Ovary (tissue), 9 donors: ENCODE results near the gene LARP4B. TPM values are rescaled to one million over a fixed set of nuclear protein-coding genes. Genes with fewer than 3 reads are reported as not detected.

ENCODE experiments used
- DNase-seq, 5 donors: peaks; one replicate each; pipeline ENCODE4 v3.0.0-alpha.2; 2019 to 2020
- H3K27ac ChIP-seq, 2 donors: fragments of 200-600 bp; one replicate each; pipeline versions ENCODE4 v1.5.1 to v1.8.0; 2019 to 2022
- H3K27me3 ChIP-seq: fragments of 200-600 bp; one replicate; pipeline ENCODE4 v1.8.0; 2022
- H3K36me3 ChIP-seq: fragments of 200-600 bp; sonication (generic); one replicate; pipeline ENCODE4 v1.5.1; 2019
- H3K4me1 ChIP-seq: one replicate; pipeline ENCODE4 v1.8.1; 2013; ENCODE audit warnings: mild to moderate bottlenecking, moderate library complexity; ENCODE audit not compliant: insufficient read depth
- H3K4me3 ChIP-seq: fragments of 200-600 bp; sonication (generic); one replicate; pipeline ENCODE4 v1.5.1; 2017
- H3K9me3 ChIP-seq, 2 donors: fragments of 200-600 bp in 1 of 2; sonication (generic) in 1 of 2; one replicate each; pipeline versions ENCODE4 v1.5.1 to v1.8.1; 2013 to 2019; ENCODE audit warnings: mild to moderate bottlenecking in 1 of 2, moderate library complexity in 1 of 2
- EP300 ChIP-seq: sonication (generic); formaldehyde crosslinking; IDR thresholded peaks from one replicate; pipeline ENCODE4 v1.6.1; 2017; ENCODE audit warnings: antibody characterized with exemption
- POLR2A ChIP-seq: fragments of 450-650 bp; IDR thresholded peaks from one replicate; pipeline ENCODE4 v1.6.1; 2017; ENCODE audit warnings: antibody characterized with exemption, mild to moderate bottlenecking, moderate library complexity
- WGBS, 3 donors: extraction: QIAGEN DNeasy Blood & Tissue Kit in 1 of 3; methylation state at CpG; one replicate each; pipeline versions ENCODE4 v1.1.5 to v1.1.7; 2013 to 2017; 5-methylcytosine and 5-hydroxymethylcytosine counted together
- intact Hi-C, 4 donors: fragments of 100-400 bp; cut with DNase I; formaldehyde crosslinking; loops; one replicate each; pipeline versions ENCODE4 v1.11.0 to v1.15.1; 2022 to 2023
- polyA plus RNA-seq, 2 donors: library from polyadenylated mRNA; stranded (reverse); fragments of 200-250 nt in 1 of 2; fragments of 350-450 nt in 1 of 2; fragmentation: Illumina TruSeq in 1 of 2; extraction: RNeasy Lipid Tissue Mini Kit (QIAGEN cat#74804) in 1 of 2; gene quantifications; one replicate each; pipeline ENCODE4 v1.2.3, GENCODE V29; 2013 to 2014
- total RNA-seq, 7 donors: library from RNA; depleted of rRNA in 2 of 7; stranded (reverse); fragments of >200 nt in 2 of 7; fragmentation: NEBNext Ultra II Directional in 3 of 7; extraction: Animal tissue kit (Norgen Biotek cat#: 25700) in 3 of 7; gene quantifications; one replicate each; pipeline versions ENCODE4 v1.1.0 to v1.2.4, GENCODE V29; 2016 to 2023
- TF ChIP-seq, protein P1 (sequence below), 3 donors: fragments of 450-650 bp in 2 of 3; fragments of 200-600 bp in 1 of 3; IDR thresholded peaks; one replicate each; pipeline versions ENCODE4 v1.5.1 to v1.8.0; 2016 to 2022; ENCODE audit warnings: antibody characterized with exemption in 3 of 3, mild to moderate bottlenecking in 1 of 3
- donor health status: DM: no; HTN: no; CAD: no; lungs with moderate emphysema.
- donor health status: DM: no; HTN: no; CAD: no.
- donor health status: Bipolar disorder and iron deficiency.
- donor health status: DM: yes; HTN: yes; CAD: no.
- donor health status: DM: no; HTN: no; CAD: no.
- donor health status: DM: yes; HTN: yes; CAD: no.

Gene LARP4B
- total and polyA plus RNA-seq, 9 donors, result 14.4 to 77.8 (median 54.4) TPM

DNA sequence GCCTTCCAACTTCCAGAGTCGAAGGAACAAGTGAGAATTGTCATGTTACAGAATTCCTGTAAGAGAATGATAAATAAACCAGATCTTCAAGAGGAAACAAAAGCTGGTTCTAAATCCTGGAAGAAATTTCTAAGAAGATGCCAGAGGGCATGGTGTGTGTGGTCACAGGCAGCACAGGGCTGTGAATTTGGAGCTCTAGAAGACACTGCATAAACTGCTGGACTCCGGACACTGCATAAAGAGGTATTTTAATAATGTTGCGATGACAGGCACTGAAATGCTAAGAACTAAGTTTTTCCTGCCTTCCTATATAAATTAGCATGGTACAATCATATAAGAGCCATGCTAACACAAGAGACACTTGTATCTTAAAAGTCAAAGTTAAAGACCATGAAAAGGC lies 86.0 kb downstream of the LARP4B start:
- 61 to 65% (median 62%) methylated on average over 3 of the region's 3 CpGs for whole genome bisulfite sequencing, 3 donors
- H3K4me1 ChIP-seq, result peaks cover 10% of the 10 kb centered on the region
- no peaks in the 10 kb centered on the region for H3K36me3 ChIP-seq

DNA sequence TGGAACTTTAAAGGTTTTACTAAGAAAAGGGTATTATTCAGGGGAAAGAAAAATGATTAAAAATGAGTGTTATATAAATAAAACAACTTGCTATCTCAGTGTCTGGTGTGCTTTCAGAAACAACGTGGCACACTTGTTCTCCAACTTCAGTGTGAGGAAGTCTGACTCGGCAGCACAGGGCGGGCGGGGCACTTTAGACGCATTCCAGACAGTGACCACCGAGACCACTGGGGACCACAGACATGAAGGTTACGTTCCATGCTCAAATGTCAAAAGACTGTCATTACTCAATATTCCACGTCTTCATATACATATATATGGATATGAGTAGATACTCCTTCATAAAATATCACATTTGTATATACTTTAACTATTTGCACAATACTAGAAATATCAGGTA lies 87.0 kb downstream of the LARP4B start:
- no peaks in the 10 kb centered on the region for H3K27me3 ChIP-seq
- intact Hi-C loops, result no loop called here
- TF ChIP-seq, protein P1, sequence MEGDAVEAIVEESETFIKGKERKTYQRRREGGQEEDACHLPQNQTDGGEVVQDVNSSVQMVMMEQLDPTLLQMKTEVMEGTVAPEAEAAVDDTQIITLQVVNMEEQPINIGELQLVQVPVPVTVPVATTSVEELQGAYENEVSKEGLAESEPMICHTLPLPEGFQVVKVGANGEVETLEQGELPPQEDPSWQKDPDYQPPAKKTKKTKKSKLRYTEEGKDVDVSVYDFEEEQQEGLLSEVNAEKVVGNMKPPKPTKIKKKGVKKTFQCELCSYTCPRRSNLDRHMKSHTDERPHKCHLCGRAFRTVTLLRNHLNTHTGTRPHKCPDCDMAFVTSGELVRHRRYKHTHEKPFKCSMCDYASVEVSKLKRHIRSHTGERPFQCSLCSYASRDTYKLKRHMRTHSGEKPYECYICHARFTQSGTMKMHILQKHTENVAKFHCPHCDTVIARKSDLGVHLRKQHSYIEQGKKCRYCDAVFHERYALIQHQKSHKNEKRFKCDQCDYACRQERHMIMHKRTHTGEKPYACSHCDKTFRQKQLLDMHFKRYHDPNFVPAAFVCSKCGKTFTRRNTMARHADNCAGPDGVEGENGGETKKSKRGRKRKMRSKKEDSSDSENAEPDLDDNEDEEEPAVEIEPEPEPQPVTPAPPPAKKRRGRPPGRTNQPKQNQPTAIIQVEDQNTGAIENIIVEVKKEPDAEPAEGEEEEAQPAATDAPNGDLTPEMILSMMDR (IDR thresholded peaks at IDR 0.05), result no peak
- peaks cover 10% of the 10 kb centered on the region for H3K4me1 ChIP-seq
- WGBS, 3 donors, result 61 to 76% (median 68%) methylated on average over 8 of the region's 8 CpGs
- H3K36me3 ChIP-seq, result no peaks in the 10 kb centered on the region
- DNase-seq, result no peak
- H3K9me3 ChIP-seq, result no peaks in the 10 kb centered on the region
- no peak overlapping the region for H3K27ac ChIP-seq
- H3K4me3 ChIP-seq, result no peak overlapping the region

More for the DNA sequence above, 86.0 kb downstream of the LARP4B start:
- TF ChIP-seq POLR2A, result no peak
- no peak for TF ChIP-seq EP300
- TF ChIP-seq, protein P1 (IDR thresholded peaks at IDR 0.05), result no peak
- no peak for DNase-seq
- intact Hi-C loops, result no loop called here
- no peak overlapping the region for H3K4me3 ChIP-seq
- H3K27me3 ChIP-seq, result no peaks in the 10 kb centered on the region
- H3K27ac ChIP-seq, result no peak overlapping the region
- no peaks in the 10 kb centered on the region for H3K9me3 ChIP-seq

DNA sequence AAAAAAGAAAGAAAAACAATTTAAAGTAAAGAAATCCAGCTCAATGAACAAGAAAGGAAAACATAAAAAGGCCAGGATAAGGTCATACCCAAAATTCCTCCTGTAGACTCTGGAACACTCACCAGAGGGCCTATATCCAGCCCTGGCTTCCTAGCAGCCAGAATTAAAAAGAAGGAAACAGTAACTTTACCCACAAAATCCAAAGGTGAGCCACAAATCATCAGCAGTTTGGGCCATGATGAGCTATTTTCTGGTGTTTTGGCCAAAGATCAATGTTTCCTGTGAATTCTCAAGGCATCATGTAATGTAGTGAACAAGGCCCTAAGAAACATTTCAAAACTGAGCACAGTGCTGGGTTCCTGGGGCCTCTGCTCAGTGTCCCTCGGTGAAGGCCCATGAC lies 87.8 kb downstream of the LARP4B start:
- Histone ChIP-seq H3K27me3 (no peaks in the 10 kb centered on the region), H3K4me3 (no peak overlapping the region), H3K36me3 (no peaks in the 10 kb centered on the region), H3K9me3 (no peaks in the 10 kb centered on the region), H3K27ac (no peak overlapping the region), H3K4me1 (peaks cover 10% of the 10 kb centered on the region)
- intact Hi-C loops, result no loop called here
- no peak for DNase-seq
- no peak for TF ChIP-seq EP300
- TF ChIP-seq POLR2A, result no peak
- TF ChIP-seq, protein P1 (IDR thresholded peaks at IDR 0.05), result no peak
- 100% methylated on average over 1 of the region's 1 CpG for WGBS, 3 donors

DNA sequence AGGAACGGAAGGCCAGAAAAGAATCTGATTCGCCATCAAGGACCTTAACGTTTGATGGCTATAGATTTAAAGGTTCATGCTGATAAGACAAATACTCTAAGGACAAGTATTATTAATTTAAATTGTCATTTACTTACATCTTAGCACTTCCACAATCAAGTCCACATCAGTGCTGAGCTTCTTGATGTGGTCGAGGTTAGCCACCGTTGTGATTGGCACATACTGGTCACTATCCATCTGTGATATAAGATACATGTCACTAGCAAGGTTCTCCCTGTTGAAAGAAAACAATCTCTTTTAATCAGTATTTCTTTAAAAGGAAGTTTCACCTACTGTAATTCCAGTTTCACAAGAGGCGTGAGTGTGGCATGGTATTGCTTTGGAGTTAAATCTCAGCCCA lies 88.7 kb downstream of the LARP4B start:
- H3K4me3 ChIP-seq, result no peak overlapping the region
- intact Hi-C loops, result no loop called here
- no peaks in the 10 kb centered on the region for H3K9me3 ChIP-seq
- H3K27ac ChIP-seq, result no peak overlapping the region
- no peaks in the 10 kb centered on the region for H3K27me3 ChIP-seq
- H3K4me1 ChIP-seq, result peaks cover 7% of the 10 kb centered on the region
- no peaks in the 10 kb centered on the region for H3K36me3 ChIP-seq
- no peak for DNase-seq
- WGBS, 3 donors, result 92 to 94% (median 92%) methylated on average over 6 of the region's 6 CpGs
- TF ChIP-seq EP300, result no peak

DNA sequence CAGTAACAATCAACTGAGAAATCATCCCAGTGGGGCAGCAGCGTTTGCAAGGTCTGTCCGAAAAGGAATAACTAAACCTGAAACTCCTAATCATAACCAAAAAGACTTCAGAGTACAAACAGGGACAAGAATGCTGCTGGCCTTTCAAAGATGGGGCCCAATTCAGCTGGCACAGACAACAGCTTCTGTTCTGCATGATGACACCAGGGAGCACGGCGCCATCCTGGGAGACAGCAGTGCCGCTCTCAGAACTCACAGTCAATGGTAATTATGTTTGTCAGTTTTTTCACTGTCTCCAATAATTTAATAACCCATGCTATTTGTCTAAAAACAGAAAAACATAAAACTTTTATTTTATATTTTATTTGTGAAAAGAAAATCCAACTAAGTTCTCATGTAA lies 90.0 kb downstream of the LARP4B start:
- TF ChIP-seq EP300, result no peak
- TF ChIP-seq, protein P1 (IDR thresholded peaks at IDR 0.05), result no peak
- TF ChIP-seq POLR2A, result no peak
- DNase-seq, result no peak
- H3K4me3 ChIP-seq, result no peak overlapping the region
- intact Hi-C loops, result no loop called here
- H3K27ac ChIP-seq, result no peak overlapping the region
- H3K27me3 ChIP-seq, result no peaks in the 10 kb centered on the region
- no peaks in the 10 kb centered on the region for H3K9me3 ChIP-seq
- WGBS, 3 donors, result 96 to 97% (median 97%) methylated on average over 5 of the region's 5 CpGs
- peaks cover 4% of the 10 kb centered on the region for H3K4me1 ChIP-seq
- no peaks in the 10 kb centered on the region for H3K36me3 ChIP-seq
